ENCODE data around the gene TET1.

- TF ChIP-seq, protein P1, sequence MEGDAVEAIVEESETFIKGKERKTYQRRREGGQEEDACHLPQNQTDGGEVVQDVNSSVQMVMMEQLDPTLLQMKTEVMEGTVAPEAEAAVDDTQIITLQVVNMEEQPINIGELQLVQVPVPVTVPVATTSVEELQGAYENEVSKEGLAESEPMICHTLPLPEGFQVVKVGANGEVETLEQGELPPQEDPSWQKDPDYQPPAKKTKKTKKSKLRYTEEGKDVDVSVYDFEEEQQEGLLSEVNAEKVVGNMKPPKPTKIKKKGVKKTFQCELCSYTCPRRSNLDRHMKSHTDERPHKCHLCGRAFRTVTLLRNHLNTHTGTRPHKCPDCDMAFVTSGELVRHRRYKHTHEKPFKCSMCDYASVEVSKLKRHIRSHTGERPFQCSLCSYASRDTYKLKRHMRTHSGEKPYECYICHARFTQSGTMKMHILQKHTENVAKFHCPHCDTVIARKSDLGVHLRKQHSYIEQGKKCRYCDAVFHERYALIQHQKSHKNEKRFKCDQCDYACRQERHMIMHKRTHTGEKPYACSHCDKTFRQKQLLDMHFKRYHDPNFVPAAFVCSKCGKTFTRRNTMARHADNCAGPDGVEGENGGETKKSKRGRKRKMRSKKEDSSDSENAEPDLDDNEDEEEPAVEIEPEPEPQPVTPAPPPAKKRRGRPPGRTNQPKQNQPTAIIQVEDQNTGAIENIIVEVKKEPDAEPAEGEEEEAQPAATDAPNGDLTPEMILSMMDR (IDR thresholded peaks at IDR 0.05; ENCODE audit: low read depth, low read length), result no peak
- no peak for TF ChIP-seq POLR2A (IDR thresholded peaks at IDR 0.05; ENCODE audit: extremely low read depth, insufficient read length)
These were observed 58.1 kb downstream of the TET1 start for GRCh38 chr10:68618234-68618633.

All from NB4 (cell line).